Lung microvascular endothelial cell (primary cell): ENCODE data around the gene MAGEA6. TPM values are rescaled to one million over a fixed set of nuclear protein-coding genes. Genes with fewer than 3 reads are reported as not detected.
"Not testable (repeated sequence)": the region's sequence is repeated elsewhere in the genome, so short reads cannot be mapped to it uniquely, and the experiment has no call there.

Experiments
- DNase-seq, 2 donors: peaks; one replicate each; pipeline versions ENCODE4 v3.0.0 to v3.0.0-alpha.2; 2010; ENCODE audit warnings: low read depth in 2 of 2
- total RNA-seq: library from RNA; depleted of rRNA; stranded (reverse); fragments of >200 nt; gene quantifications from 2 replicates; pipeline ENCODE4 v1.2.1, GENCODE V29; 2014

The MAGEA6 gene
- total RNA-seq, 1 donor from 2014 or later = not detected

- DNase-seq = not testable (repeated sequence)
Measured at GRCh38 chrX:152734143-152734858, 35.2 kb downstream of the MAGEA6 start.

- DNase-seq = no peak
Measured at GRCh38 chrX:152733261-152733975, 36.1 kb downstream of the MAGEA6 start, which contains the start of the genes CSAG1 and MAGEA12. CSAG1 (minus strand) TSS chrX:152733721; CDS start chrX:152732460, 1,261 bp downstream. MAGEA12 (plus strand) TSS chrX:152733757; CDS start chrX:152736162, 2,405 bp downstream.

GRCh38 chrX:152725409-152725808, 44.1 kb downstream of the MAGEA6 start:
- no peak for DNase-seq

Other genes starting within 250 kb of the MAGEA6 start
- gene GABRQ, start 131.8 kb downstream of the MAGEA6 start, total RNA-seq = not detected in 2 replicates
- not detected in 2 replicates for gene MAGEA3, start 70.9 kb downstream of the MAGEA6 start, total RNA-seq
- not detected in 2 replicates for gene CSAG2, start 60.4 kb downstream of the MAGEA6 start, total RNA-seq
- not detected in 2 replicates for gene MAGEA2B, start 55.1 kb downstream of the MAGEA6 start, total RNA-seq
- not detected in 2 replicates for gene CSAG1, start 36.0 kb downstream of the MAGEA6 start, total RNA-seq
- not detected in 2 replicates for gene MAGEA12, start 35.9 kb downstream of the MAGEA6 start, total RNA-seq
- gene MAGEA2, start 15.8 kb downstream of the MAGEA6 start, total RNA-seq = not detected in 2 replicates
- gene CSAG3, start 10.5 kb downstream of the MAGEA6 start, total RNA-seq = not detected in 2 replicates
- gene CETN2, start 61.1 kb upstream of the MAGEA6 start, total RNA-seq = 14.6 and 15.9 TPM in 2 replicates
- gene NSDHL, start 61.4 kb upstream of the MAGEA6 start, total RNA-seq = 13.7 and 14.2 TPM in 2 replicates
- 4.0 and 9.2 TPM in 2 replicates for gene ZNF185, start 128.4 kb upstream of the MAGEA6 start, total RNA-seq
- not detected in 2 replicates for gene PNMA5, start 224.4 kb upstream of the MAGEA6 start, total RNA-seq